Measurements from ENCODE around the gene CA10. TPM values are rescaled to one million over a fixed set of nuclear protein-coding genes. Genes with fewer than 3 reads are reported as not detected.

Gene CA10
- total and polyA plus RNA-seq, 2 experiments from 2014 or later, result 0.92 to 1.5 TPM

DNA sequence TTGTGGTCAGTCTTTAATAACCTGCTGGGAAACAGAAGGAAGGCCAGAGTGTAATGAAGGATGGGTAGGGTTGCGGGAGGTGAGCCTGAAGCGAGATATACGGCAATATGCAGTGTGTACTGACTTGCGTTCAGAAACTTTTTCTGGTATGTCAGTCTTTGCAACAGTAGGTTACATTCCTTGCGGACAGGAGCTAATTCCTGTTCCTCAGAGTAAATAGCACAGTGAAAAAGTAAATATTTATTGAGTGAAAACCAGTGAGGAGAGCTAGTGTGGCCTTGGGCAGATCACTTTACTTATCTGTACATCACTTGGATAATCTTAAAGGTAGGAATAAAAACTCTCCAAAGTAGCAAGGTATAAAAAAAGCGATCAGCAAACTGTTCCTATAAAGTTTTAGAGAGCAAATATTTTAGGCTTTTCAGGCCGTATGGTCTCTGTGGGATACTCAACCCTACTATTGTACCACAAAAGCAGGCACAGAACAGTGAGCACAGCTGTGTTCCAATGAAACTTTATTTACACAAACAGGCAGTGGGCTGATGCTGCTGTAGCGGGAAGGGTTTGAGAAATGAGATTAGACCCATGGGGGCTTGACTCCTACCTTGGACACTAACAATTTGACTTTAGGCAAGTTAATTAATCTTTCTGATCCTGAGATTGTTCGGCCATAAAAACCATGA is 550.1 kb downstream of the CA10 start:
- Histone ChIP-seq H3K4me2 (no peak overlapping the region), H3F3A (replicated peaks; ENCODE audit: low read depth) (no peaks in the 10 kb centered on the region), H3K9me2 (ENCODE audit: insufficient read depth) (no peaks in the 10 kb centered on the region), H3K36me3 (ENCODE audit: insufficient read depth) (no peaks in the 10 kb centered on the region), H3K4me1 (ENCODE audit: insufficient read depth) (no peaks in the 10 kb centered on the region), H4K20me1 (replicated peaks; ENCODE audit: insufficient read depth) (no peaks in the 10 kb centered on the region), H3K27me3 (ENCODE audit: insufficient read depth) (no peaks in the 10 kb centered on the region), H3K79me2 (replicated peaks; ENCODE audit: insufficient read depth) (no peaks in the 10 kb centered on the region), H2AFZ (peak overlapping the region; percentile 83), H3K4me3 (no peak overlapping the region), H3K27ac (ENCODE audit: low read depth) (no peak overlapping the region)
- Mint-ChIP-seq H3K27ac (no peak overlapping the region), H3K9me3 (peaks cover 7% of the 10 kb centered on the region; the same call in 1 of the 3 replicates), H3K36me3 (ENCODE audit: low read depth) (0 out of 3 replicates have a peak, but pooled peaks cover 2% of the 10 kb centered on the region), H3K4me3 (no peak overlapping the region), H3K4me1 (peaks cover 3% of the 10 kb centered on the region; the same call in 1 of the 3 replicates), H3K27me3 (ENCODE audit: insufficient read depth, low read depth, poor library complexity) (peaks cover 2% of the 10 kb centered on the region)
- no peak for DNase-seq (ENCODE audit: low spot score)
- no peak for ATAC-seq
- TF ChIP-seq ZNF114 (CRISPR knock-in tag; IDR thresholded peaks at IDR 0.05) (no peak), NANOG (IDR thresholded peaks at IDR 0.05; ENCODE audit: borderline replicate concordance) (no peak), EZH2 (IDR thresholded peaks at IDR 0.05; ENCODE audit: low read depth, unreplicated experiment) (no peak), JUNB (IDR thresholded peaks at IDR 0.05; ENCODE audit: unreplicated experiment) (no peak), CREB1 (CRISPR knock-in tag; IDR thresholded peaks at IDR 0.05; ENCODE audit: low read depth) (no peak), STAT1 (IDR thresholded peaks at IDR 0.05; ENCODE audit: unreplicated experiment) (no peak), CTCF (conservative IDR thresholded peaks at IDR 0.05; ENCODE audit: low read depth in 2 of 2) (no peak), ZNF462 (CRISPR knock-in tag; IDR thresholded peaks at IDR 0.05) (no peak), EZH2phosphoT487 (IDR thresholded peaks at IDR 0.05; ENCODE audit: unreplicated experiment) (no peak), POLR2AphosphoS5 (IDR thresholded peaks at IDR 0.05; ENCODE audit: low read depth) (no peak), ZNF331 (CRISPR knock-in tag; IDR thresholded peaks at IDR 0.05; ENCODE audit: low read depth) (no peak)
- TF ChIP-seq, protein P1, sequence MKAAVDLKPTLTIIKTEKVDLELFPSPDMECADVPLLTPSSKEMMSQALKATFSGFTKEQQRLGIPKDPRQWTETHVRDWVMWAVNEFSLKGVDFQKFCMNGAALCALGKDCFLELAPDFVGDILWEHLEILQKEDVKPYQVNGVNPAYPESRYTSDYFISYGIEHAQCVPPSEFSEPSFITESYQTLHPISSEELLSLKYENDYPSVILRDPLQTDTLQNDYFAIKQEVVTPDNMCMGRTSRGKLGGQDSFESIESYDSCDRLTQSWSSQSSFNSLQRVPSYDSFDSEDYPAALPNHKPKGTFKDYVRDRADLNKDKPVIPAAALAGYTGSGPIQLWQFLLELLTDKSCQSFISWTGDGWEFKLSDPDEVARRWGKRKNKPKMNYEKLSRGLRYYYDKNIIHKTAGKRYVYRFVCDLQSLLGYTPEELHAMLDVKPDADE (IDR thresholded peaks at IDR 0.05), result no peak
- TF ChIP-seq, protein P2, sequence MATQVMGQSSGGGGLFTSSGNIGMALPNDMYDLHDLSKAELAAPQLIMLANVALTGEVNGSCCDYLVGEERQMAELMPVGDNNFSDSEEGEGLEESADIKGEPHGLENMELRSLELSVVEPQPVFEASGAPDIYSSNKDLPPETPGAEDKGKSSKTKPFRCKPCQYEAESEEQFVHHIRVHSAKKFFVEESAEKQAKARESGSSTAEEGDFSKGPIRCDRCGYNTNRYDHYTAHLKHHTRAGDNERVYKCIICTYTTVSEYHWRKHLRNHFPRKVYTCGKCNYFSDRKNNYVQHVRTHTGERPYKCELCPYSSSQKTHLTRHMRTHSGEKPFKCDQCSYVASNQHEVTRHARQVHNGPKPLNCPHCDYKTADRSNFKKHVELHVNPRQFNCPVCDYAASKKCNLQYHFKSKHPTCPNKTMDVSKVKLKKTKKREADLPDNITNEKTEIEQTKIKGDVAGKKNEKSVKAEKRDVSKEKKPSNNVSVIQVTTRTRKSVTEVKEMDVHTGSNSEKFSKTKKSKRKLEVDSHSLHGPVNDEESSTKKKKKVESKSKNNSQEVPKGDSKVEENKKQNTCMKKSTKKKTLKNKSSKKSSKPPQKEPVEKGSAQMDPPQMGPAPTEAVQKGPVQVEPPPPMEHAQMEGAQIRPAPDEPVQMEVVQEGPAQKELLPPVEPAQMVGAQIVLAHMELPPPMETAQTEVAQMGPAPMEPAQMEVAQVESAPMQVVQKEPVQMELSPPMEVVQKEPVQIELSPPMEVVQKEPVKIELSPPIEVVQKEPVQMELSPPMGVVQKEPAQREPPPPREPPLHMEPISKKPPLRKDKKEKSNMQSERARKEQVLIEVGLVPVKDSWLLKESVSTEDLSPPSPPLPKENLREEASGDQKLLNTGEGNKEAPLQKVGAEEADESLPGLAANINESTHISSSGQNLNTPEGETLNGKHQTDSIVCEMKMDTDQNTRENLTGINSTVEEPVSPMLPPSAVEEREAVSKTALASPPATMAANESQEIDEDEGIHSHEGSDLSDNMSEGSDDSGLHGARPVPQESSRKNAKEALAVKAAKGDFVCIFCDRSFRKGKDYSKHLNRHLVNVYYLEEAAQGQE (IDR thresholded peaks at IDR 0.05; ENCODE audit: unreplicated experiment), result no peak

Data from GM23338 (cell line).